DLD1 (cell line): ENCODE results near the gene INO80D.
"Not testable (repeated sequence)": the region's sequence is repeated elsewhere in the genome, so short reads cannot be mapped to it uniquely, and the experiment has no call there.

ENCODE experiments used
- in situ Hi-C: cut with HindIII; loops from 2 replicates; pipeline ENCODE4 v1.10.0; 2017; ENCODE audit warnings: low sequenced_read_pairs

INO80D gene, protein sequence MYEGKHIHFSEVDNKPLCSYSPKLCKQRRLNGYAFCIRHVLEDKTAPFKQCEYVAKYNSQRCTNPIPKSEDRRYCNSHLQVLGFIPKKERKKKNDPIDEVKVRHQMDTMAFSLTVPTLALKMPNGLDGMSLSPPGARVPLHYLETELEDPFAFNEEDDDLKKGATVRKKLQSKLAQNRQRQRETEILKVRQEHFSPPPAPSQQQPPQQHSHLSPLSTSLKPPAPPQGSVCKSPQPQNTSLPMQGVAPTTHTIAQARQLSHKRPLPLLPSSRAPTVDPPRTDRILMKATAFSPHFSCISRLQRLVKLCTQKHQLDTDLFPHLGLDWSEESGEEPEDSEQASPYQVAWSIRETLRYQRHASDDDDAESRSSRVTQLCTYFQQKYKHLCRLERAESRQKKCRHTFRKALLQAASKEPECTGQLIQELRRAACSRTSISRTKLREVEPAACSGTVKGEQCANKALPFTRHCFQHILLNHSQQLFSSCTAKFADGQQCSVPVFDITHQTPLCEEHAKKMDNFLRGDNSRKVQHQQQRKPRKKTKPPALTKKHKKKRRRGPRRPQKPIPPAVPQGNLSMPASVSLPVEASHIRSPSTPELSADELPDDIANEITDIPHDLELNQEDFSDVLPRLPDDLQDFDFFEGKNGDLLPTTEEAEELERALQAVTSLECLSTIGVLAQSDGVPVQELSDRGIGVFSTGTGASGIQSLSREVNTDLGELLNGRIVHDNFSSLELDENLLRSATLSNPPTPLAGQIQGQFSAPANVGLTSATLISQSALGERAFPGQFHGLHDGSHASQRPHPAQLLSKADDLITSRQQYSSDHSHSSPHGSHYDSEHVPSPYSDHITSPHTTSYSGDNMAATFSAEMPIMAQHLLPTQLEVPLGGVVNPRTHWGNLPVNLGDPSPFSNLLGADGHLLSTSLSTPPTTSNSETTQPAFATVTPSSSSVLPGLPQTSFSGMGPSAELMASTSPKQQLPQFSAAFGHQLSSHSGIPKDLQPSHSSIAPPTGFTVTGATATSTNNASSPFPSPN

DNA sequence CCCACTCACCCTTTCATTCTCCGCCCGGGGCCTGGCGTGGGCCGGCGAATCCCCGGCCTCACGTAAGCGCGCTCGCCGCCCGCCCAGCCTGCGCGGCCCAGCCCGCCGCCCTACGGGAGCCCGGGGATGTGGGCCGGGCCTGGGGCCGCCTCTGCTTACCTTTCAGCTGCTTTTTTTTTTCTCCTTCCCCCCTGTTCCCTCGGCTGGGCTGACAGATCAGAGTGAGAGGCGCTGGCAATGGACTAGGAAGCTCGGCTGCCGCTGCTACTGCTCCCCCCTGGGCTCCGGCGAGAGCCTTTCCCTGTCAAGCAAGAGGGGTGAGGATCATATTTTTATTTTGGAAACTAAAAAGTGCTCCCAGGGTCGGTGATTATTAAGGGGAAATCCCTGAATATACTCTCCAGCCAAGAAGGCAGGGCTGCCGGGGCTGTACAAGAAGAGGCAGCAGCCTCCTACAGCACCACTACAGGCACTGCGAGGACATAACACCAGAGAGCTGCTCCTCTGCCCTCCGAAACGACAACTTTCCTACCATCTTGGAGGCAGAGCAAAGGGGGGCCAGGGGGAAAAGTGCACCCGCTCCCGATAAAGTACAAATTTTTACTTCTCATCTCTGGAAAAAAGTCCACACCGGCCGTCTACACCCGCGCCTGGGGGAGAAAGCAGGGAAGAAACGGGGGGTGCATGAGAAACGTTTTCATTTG is at the start of gene INO80D:
INO80D (minus strand) TSS at position 433 of the 704 bp plus-strand sequence. CDS start 23,158 bp downstream, outside the sequence.
- in situ Hi-C loops = no loop called here

DNA sequence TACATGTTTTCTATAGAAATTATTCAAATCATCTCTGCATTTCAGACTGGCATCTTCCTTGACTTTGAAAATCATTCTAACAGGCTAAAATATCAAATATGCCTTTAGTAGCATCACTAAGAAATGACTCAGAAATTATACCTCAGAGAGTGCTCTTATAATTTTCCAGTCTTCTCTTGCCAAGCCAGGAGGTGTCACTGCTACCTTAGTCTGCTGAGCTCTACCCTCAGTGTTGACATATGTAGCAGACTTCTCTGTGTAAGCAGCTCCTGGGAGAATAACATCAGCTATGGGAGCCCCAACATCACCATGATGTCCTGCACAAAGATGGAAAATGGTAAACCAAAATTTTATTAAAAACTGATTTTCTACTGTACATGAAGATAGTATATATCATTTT is 41.7 kb upstream of the INO80D start:
- in situ Hi-C loops = no loop called here

DNA sequence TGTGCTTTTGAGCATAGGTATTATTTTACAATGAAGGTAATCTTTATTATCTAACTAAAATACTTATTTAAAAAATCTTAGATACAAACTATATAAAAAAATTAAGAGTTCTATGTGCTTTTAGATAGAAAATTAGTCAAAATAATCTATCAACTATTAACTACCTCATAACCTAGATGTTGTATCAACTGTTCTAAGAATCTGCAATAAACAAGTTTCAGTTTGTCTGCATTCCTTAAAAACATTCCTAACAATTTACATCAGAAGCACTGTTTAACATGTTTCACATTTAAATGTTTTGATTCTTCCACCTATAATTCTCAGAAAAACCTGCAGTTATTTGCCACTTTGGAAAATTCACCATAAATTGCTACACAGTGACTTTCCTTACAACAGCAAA is 39.9 kb upstream of the INO80D start:
- in situ Hi-C loops = no loop called here

DNA sequence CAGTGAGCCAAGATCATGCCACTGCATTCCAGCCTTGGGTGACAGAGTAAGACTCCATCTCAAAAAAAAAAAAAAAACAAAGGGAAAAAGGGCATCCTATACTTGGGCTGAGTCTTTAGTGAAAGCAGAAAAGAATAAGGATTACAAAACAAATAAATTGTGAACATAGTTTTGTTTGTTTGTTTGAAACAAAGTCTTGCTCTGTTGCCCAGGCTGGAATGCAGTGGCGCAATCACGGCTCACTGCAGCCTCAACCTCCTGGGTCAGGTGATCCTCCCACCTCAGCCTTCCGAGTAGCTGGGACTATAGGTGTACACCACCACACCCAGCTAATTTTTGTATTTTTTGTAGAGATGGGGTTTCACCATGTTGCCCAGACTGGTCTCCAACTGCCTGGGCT is 36.6 kb upstream of the INO80D start:
- in situ Hi-C loops = not testable (repeated sequence)

DNA sequence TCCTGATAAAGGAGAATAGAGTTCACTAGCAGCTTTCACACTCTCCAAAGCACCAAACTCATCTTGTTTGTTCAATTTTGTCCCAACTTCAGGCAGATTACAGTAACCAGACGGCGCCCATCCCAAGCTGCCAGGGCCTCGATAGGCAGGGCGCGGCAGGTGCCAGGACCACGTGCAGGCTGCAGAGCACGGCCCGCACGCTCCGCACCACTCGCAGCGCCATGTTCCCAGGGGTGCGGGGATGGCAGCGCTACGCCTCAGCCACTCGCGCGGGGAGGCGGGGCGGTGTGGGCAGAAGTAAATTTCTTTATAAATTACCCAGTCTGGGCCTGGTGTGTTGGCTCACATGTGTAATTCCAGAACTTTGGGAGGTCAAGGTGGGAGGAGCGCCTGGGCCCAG is 30.3 kb upstream of the INO80D start:
- in situ Hi-C loops = no loop called here

DNA sequence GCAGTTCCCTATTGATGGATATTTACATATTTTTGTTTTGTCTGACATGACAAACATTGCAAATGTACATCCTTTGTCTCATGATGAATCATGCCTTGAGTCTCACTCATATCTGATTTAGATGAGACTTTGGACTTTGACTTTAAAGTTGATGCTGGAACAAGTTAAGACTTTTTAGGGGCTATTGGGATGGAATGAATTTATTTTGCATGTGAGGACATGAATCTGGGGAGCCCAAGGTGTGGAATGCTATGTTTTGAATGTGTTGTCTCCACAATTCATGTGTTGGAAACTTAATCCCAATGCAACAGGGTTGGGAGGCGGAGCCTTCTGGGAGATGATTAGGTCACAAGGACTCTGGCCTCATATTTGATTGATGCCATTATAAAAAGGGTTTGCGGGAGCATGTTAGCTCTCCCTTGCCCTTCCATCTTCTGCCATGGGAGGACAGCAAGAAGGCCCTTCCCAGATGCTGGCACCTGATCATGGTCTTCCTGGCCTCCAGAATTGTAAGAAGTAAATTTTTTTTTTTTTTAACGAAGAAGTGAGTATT is 29.1 kb upstream of the INO80D start:
- in situ Hi-C loops = no loop called here

DNA sequence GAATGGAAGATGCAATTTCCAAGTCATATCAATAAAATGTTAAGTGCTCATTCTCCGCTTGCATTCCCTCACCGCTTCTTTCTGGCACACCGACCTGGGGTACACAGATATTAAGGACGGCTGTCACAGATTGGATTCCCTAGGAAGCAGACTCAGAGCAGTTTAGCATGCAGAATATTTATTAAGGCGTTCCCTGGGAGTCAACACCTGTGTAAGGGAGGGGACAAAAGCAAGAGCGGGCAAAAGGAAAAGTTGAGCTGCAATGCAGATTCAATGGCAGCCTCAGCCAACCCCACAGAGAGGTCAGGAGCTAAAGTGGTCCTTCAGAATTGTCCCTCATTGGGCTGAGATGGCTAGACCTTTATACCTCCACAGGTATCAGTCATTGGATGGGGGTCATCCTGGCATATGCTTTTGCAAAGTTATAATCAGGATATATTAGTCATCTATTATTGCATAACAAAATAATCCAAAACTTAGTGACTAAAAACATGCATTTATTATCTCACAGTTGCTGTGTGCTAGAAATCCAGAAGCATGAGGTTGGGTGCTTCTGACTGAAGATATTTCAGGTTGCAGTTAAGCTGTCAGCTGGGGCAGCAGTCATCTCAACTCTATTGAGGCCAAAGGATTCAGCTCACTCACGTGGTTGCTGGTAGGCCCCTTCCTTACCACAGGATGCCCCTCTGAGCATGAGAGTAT is 27.0 kb upstream of the INO80D start:
- in situ Hi-C loops = no loop called here

DNA sequence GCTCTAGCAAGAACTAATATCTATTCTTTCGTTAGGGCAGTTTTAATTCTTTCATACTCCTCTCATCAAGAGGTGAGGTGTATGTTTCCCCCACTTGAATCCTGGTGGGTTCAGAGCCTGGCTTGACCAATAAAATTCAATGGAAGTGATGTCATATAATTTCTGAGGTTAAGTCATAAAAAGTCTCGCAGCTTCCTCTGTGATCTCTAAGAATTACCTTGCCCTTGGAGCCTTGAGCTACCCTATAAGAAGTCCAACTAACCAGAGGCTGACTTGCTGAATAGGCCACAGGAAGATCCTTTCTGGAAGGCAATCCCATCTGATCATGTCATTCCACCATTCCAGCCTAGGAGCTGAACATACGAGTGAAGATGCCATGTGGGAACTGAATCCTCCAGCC is 26.1 kb upstream of the INO80D start:
- in situ Hi-C loops = no loop called here

DNA sequence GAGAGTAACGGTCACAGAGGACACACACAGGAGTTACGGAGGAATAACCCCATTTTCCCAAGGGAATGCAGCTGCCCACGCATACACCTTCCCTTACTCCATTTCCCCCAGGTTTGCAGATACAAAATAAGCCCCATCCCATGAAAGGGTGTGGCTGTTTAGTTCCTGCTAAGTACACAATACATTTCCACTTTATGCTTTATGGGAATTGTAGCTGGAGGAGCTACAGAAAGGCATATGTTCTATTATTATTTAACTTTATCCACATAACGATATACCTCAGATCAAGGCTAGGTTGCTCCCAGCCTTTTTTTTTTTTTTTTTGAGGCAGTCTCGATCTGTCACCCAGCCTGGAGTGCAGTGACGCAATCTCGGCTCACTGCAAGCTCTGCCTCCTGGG is 22.7 kb upstream of the INO80D start:
- in situ Hi-C loops = no loop called here

DNA sequence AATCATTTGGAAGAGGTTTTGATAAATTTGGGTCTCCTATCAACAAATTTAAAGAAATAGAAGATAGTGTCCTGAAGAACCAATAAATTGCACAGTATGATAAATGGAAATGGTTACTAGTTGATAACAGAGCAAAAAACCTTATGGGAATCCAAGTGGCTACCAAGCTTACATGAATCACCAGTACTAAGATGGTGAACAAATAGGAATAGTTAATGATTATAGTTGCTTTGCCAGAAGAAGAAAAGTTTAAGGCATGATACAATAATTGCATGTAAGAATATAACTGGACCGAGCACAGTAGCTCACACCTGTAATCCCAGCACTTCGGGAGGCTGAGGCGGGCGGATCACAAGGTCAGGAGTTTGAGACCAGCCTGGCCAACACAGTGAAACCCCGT is 19.6 kb upstream of the INO80D start:
- in situ Hi-C loops = no loop called here

DNA sequence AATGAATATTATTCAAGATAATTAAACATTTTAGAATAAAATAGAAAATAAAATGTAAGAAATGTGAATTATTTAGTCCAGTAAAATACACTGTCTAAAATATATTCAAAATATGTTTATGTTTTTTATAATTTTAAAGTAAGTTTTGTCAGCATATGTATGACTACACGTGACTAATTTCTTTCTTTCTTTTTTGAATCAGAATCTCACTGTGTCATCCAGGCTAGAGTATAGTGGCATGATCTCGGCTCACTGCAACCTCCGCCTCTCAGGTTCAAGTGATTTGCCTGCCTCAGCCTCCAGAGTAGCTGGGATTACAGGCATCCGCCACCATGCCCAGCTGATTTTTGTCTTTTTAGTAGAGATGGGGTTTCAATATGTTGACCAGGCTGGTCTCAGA is 19.1 kb upstream of the INO80D start:
- in situ Hi-C loops = no loop called here

DNA sequence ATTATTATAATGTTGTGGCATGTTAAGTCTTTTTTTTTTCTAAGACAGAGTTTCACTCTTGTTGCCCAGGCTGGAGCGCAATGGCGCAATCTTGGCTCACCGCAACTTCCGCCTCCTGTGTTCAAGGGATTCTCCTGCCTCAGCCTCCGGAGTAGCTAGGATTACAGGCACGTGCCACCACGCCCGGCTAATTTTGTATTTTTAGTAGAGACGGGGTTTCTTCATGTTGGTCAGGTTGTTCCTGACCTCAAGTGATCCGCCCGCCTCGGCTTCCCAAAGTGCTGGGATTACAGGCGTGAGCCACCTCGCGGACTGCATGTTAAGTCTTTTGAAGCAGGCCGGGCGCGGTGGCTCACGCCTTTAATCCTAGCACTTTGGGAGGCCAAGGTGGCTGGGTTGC is 12.9 kb upstream of the INO80D start:
- in situ Hi-C loops = not testable (repeated sequence)

DNA sequence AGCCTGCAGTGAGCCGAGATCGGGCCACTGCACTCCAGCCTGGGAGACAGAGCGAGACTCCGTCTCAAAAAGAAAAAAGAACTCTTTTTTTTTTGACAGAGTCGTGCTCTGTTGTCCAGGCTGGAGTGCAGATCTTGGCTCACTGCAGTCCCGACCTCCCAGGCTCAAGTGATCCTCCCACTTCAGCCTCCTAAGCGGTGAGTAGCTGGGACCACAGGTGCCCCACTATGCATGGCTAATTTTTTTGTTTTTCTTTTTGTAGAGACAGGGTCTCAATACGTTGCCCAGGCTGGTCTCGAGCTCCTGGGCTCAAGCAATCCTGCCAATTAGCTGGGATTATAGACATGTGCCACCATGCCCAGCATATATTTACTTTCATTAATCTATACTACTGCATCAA is 12.5 kb upstream of the INO80D start:
- in situ Hi-C loops = no loop called here

DNA sequence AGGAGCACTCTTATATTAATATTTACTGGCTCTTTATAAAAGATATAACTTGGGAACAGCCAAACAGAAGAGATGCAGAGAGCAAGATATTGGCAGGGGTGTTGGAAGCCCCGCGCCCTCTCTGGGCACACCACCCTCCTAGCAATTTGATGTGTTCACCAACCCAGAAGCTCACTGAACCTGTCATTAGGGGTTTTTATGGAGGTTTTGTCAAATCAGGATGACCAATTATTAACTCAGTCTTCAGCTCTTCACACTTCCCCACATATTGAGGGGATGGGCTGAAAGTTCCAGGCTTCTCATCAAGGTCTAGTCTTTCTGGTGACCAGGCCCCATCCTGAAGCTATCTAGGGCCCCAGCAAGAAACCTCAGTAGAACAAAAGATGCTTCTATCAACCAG is 10.9 kb upstream of the INO80D start:
- in situ Hi-C loops = no loop called here

DNA sequence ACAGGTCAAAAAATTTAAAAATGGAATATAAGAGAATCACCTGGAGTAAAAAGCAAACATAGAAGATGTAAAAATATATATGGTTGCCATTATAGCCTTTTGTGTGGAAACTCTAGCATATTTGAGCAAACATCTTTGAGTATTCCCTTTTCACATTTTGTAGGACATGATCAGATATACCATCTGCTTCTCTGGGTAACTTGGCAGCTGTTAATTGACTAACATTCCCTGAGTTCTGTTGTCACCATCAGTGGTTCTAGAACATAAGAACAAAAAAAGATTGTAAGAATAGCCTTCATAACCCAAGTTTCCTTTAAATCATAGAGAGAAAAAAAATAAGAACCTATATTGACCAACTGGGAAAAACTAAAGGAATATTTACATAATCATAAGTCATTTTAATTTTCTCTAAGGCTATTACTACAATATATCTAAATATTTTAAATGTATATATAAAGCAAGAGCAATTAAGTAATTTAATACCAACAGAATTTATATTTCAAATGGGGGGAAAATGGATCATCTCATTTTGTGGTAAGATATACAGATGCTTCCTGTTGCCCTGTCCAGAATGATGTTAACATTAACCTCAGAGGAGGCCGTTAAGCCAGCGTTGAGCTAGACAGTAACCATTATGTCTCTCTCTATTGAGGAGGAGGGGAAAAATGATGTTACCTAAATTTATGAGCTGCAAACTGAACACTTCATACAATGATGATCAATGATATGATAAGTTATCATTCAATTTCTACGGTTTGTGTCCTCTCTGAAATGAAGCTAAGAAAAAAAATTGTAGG is 9.8 kb upstream of the INO80D start:
- in situ Hi-C loops = no loop called here

DNA sequence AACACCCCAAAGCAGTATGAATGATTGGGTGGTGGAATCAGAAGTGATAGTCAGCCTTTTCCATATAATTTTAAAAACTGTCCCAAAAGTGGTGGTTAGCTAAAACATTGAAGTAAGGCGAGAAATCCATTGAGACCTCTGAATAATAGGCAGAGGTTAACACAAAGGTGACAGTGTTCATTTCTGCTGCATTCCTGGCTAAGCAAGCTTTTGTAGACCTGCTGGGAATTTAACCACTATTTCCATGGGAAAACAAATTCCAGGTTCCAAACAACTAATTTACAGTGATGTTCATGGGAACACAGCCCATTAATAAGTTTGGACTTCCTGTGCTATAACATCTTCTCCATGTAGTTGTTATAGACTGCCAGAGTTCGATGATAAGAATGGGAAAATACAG is 6.3 kb upstream of the INO80D start:
- in situ Hi-C loops = no loop called here

DNA sequence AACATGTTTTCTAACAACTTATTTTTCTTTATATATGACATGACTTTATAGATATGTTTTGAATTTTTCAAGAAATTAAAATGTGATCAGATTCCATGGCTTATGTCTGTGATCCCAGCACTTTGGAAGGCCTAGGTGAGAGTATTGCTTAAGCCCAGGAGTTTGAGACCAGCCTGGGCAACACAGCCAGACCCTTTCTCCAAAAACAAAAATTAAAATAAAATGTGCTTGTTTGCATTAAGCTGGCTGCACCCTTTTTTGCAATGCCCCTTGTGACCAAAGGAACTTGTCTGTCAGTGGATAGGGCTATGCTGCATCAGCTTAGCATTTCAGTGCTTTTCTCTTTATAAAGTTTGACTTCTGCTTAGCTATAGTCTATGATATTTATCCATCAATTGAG is 2.3 kb upstream of the INO80D start:
- in situ Hi-C loops = no loop called here

DNA sequence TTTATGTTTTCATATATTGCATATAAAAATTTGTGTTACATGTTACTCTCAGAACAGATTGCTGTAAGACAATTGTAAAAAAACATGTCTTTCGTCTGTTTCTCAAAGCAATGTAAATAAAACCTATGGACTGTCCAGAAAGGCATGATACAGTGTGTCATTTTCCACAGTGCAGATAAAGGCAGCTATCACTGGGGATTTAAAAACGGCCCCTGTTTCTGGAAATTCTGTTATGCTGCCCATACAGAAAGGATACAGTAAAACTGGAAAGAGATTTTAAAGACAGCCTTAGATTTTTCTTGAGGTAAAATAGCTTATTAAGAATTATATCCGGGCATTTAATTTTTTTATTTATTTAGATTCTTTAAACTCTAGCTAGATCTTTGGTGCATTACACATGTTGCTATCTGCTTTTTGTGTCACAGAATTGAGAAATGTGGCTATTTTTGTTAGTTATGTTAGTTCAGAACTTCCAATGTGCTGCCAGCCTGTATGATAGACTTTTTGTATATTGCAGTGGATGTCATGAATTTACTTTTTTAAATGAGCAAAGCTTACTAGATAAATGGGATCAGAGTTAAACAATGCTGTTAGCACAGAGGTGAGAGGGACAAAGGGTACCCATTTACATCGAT is 859 bp upstream of the INO80D start:
- in situ Hi-C loops = no loop called here
